Panc1 (cell line): Measurements from ENCODE around the gene SLC35E2B. TPM values are rescaled to one million over a fixed set of nuclear protein-coding genes. Genes with fewer than 3 reads are reported as not detected.
"Not testable (repeated sequence)": the region's sequence is repeated elsewhere in the genome, so short reads cannot be mapped to it uniquely, and the experiment has no call there.

ENCODE experiments used
- ATAC-seq: fragments of 200-7000 bp; cut with Tn5 transposase; 2 replicates; pipeline ENCODE4 v1.9.1; 2020; ENCODE audit warnings: mild to moderate bottlenecking, moderate library complexity
- BruUV-seq: library from RNA; stranded (reverse); fragments of 400-500 nt; replicated peaks from 2 replicates; lab custom pipeline; 2021; lab: Mats Ljungman, UMichigan
- CTCF ChIA-PET: fragments of 300-600 bp; sonication (Branson Sonifier 250); formaldehyde crosslinking; loops from one replicate; lab custom pipeline; 2022; ENCODE audit warnings: antibody characterized with exemption; lab: Charles Lee
- POLR2A ChIA-PET: fragments of 300-600 bp; sonication (Branson Sonifier 250); formaldehyde crosslinking; loops from one replicate; lab custom pipeline; 2022; ENCODE audit warnings: antibody characterized with exemption; lab: Charles Lee
- DNase-seq: peaks from one replicate; pipeline ENCODE4 v3.0.0-alpha.2; 2010; ENCODE audit warnings: low read depth, low spot score
- H3K27ac ChIP-seq: 2 replicates; pipeline ENCODE4 v1.5.1; 2011; ENCODE audit warnings: mild to moderate bottlenecking, low read length, inconsistent platforms
- H3K27me3 ChIP-seq: fragments of 200-500 bp; sonication (Bioruptor generic); 2 replicates; pipeline ENCODE4 v1.6.0; 2014; ENCODE audit warnings: low read length, inconsistent platforms; ENCODE audit not compliant: control insufficient read depth, insufficient read depth
- H3K36me3 ChIP-seq: fragments of 200-500 bp; sonication (Bioruptor generic); 2 replicates; pipeline ENCODE4 v1.5.1; 2014; ENCODE audit warnings: inconsistent platforms, mild to moderate bottlenecking, low read length, moderate library complexity; ENCODE audit not compliant: control insufficient read depth, insufficient read depth
- H3K4me1 ChIP-seq: 2 replicates; pipeline ENCODE4 v1.5.1; 2011; ENCODE audit warnings: inconsistent platforms, mild to moderate bottlenecking, low read length, moderate library complexity; ENCODE audit not compliant: control insufficient read depth, insufficient read depth
- H3K4me3 ChIP-seq, 2 experiments: 2 replicates each; pipeline ENCODE4 v1.5.1; 2011 to 2012; ENCODE audit warnings: low read depth in 2 of 2, low read length in 2 of 2, mild to moderate bottlenecking in 2 of 2, inconsistent platforms in 1 of 2, moderate library complexity in 1 of 2
- H3K9me3 ChIP-seq: fragments of 200-500 bp; sonication (Bioruptor generic); 2 replicates; pipeline ENCODE4 v1.5.1; 2014; ENCODE audit warnings: low read depth, mild to moderate bottlenecking, inconsistent platforms, low read length, moderate library complexity; ENCODE audit not compliant: control insufficient read depth, insufficient read depth
- POLR2AphosphoS5 ChIP-seq: IDR thresholded peaks from 2 replicates; pipeline ENCODE4 v1.6.1; 2012; ENCODE audit warnings: mild to moderate bottlenecking, low read depth, low read length, moderate library complexity
- SIN3A ChIP-seq: IDR thresholded peaks from 2 replicates; pipeline ENCODE4 v1.6.1; 2012; ENCODE audit warnings: low read depth, mild to moderate bottlenecking, low read length, moderate library complexity, borderline replicate concordance; ENCODE audit not compliant: insufficient read depth
- TCF7L2 ChIP-seq: IDR thresholded peaks from 2 replicates; pipeline ENCODE4 v1.6.1; 2011; ENCODE audit warnings: mild to moderate bottlenecking, low read depth, low read length, inconsistent platforms
- in situ Hi-C: cut with HindIII; loops from 2 replicates; pipeline ENCODE4 v1.10.0; 2016; ENCODE audit warnings: low sequenced_read_pairs, low pct_unique_long_range_greater_than_20kb
- intact Hi-C: fragments of 100-400 bp; cut with micrococcal nuclease; formaldehyde crosslinking; loops from one replicate; pipeline ENCODE4 v1.10.0; 2022; ENCODE audit not compliant: unreplicated experiment
- total RNA-seq: library from RNA; stranded (reverse); gene quantifications from one replicate; pipeline ENCODE4 v1.2.1, GENCODE V29; 2021; ENCODE audit not compliant: unreplicated experiment
- TF ChIP-seq, protein P1 (sequence below), 2 experiments: IDR thresholded peaks; 2 replicates each; pipeline ENCODE4 v1.6.1; 2011 to 2012; ENCODE audit warnings: low read depth in 2 of 2, control low read depth in 1 of 2, low read length in 1 of 2, mild to moderate bottlenecking in 1 of 2, moderate library complexity in 1 of 2; ENCODE audit not compliant: insufficient read depth in 1 of 2

SLC35E2B gene
- total RNA-seq, 1 experiment from 2014 or later: 75.7 TPM

DNA sequence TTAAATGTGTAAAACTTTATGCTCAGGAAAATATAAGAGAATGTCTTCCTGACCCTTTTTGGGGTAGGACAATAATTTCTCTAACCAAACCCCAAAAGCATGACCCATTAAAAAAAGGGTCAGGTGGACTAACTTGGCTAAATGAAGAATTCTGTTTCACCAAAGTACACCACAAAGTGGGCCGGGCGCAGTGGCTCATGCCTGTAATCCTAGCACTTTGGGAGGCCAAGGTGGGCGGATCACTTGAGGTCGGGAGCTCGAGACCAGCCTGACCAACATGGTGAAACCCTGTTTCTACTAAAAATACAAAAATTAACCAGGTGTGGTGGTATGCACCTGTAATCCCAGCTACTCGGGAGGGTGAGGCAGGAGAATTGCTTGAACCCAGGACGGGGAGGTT lies 3.1 kb downstream of the SLC35E2B start:
- ATAC-seq, CTCF ChIA-PET, H3K9me3 ChIP-seq, H3K4me3 ChIP-seq, H3K36me3 ChIP-seq, BruUV-seq, DNase-seq, H3K27me3 ChIP-seq, H3K27ac ChIP-seq, POLR2A ChIA-PET, in situ Hi-C loops, intact Hi-C loops: not testable (repeated sequence)
- H3K4me1 ChIP-seq: peaks cover 15% of the 10 kb centered on the region

DNA sequence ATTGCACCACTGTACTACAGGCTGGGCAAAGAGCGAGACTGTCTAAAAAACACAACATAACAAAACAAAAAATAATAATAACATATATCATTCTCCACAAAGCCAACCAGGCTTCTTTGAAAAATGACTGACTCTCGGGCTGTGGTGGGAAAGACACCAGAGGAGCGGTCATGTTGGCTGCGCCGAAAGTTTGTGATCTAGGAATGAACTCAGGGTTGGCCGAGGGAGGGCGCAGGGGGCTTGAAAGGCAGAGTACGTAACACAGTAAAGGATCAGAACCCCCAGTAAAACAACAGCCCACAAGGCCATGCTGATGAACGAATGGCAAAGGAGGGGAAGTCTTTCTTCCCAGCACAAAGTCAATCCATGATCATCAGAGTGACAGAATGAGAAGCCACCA lies 4.7 kb downstream of the SLC35E2B start:
- Histone ChIP-seq H3K27ac (peak overlapping the region; percentile 31), H3K27me3 (no peaks in the 10 kb centered on the region), H3K4me3 (no peak overlapping the region), H3K9me3 (no peaks in the 10 kb centered on the region), H3K4me1 (peaks cover 17% of the 10 kb centered on the region), H3K36me3 (no peaks in the 10 kb centered on the region)
- ATAC-seq (no peak), DNase-seq (no peak)
- BruUV-seq: no TSS peak
- intact Hi-C loops (no loop called here), in situ Hi-C loops (no loop called here)
- POLR2A ChIA-PET: no interaction called here
- CTCF ChIA-PET: no interaction called here
- TF ChIP-seq, protein P1, sequence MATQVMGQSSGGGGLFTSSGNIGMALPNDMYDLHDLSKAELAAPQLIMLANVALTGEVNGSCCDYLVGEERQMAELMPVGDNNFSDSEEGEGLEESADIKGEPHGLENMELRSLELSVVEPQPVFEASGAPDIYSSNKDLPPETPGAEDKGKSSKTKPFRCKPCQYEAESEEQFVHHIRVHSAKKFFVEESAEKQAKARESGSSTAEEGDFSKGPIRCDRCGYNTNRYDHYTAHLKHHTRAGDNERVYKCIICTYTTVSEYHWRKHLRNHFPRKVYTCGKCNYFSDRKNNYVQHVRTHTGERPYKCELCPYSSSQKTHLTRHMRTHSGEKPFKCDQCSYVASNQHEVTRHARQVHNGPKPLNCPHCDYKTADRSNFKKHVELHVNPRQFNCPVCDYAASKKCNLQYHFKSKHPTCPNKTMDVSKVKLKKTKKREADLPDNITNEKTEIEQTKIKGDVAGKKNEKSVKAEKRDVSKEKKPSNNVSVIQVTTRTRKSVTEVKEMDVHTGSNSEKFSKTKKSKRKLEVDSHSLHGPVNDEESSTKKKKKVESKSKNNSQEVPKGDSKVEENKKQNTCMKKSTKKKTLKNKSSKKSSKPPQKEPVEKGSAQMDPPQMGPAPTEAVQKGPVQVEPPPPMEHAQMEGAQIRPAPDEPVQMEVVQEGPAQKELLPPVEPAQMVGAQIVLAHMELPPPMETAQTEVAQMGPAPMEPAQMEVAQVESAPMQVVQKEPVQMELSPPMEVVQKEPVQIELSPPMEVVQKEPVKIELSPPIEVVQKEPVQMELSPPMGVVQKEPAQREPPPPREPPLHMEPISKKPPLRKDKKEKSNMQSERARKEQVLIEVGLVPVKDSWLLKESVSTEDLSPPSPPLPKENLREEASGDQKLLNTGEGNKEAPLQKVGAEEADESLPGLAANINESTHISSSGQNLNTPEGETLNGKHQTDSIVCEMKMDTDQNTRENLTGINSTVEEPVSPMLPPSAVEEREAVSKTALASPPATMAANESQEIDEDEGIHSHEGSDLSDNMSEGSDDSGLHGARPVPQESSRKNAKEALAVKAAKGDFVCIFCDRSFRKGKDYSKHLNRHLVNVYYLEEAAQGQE (IDR thresholded peaks at IDR 0.05; ENCODE audit: insufficient read depth in 1 of 2, low read depth in 2 of 2, low read length in 1 of 2): no peak
- no peak for TF ChIP-seq POLR2AphosphoS5
- no peak for TF ChIP-seq TCF7L2

DNA sequence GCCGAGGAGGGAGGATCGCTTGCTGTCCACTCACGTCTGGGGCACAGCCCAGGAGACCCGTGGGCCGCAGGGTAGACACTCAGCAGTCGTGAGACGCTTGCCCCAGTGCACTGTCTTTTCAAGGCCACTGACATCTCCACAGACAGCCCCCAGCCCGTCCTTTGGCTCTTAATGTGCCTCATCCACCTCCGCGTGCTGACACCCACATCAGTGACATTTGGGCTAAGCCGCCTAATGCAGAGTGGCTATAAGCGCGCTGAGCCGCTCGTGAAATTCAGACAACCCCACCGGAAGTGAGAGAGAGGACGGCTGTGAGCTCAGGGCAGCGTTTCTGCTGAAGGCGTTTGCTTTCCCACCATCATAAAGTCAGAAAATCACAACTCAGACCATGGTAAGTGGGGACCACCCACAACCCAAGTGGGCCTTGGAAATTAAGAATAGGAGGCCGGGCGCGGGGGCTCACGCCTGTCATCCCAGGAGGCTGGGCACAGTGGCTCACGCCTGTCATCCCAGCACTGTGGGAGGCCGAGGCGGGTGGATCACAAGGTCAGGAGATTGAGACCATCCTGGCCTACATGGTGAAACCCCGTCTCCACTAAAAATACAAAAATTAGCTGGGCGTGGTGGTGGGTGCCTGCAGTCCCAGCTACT lies 8.4 kb downstream of the SLC35E2B start:
- DNase-seq (no peak), ATAC-seq (no peak)
- no TSS peak for BruUV-seq
- Histone ChIP-seq H3K27ac (no peak overlapping the region), H3K9me3 (no peaks in the 10 kb centered on the region), H3K4me1 (peaks cover 29% of the 10 kb centered on the region), H3K36me3 (no peaks in the 10 kb centered on the region), H3K27me3 (no peaks in the 10 kb centered on the region), H3K4me3 (no peak overlapping the region)
- POLR2A ChIA-PET: no interaction called here
- CTCF ChIA-PET: interaction anchor here (0.5 kb wide), 1 partner anchor 131 kb away, joined by 6 read pairs; no protein-coding TSS in a partner anchor
- intact Hi-C loops (no loop called here), in situ Hi-C loops (no loop called here)
- TF ChIP-seq, protein P1 (IDR thresholded peaks at IDR 0.05; ENCODE audit: insufficient read depth in 1 of 2, low read depth in 2 of 2, low read length in 1 of 2): no peak
- TF ChIP-seq POLR2AphosphoS5 (no peak), SIN3A (no peak), TCF7L2 (no peak)
